Liver (tissue), 3 donors: ENCODE data around the gene TEX2.

Source experiments
- ATF3 ChIP-seq: IDR thresholded peaks from 2 replicates; pipeline ENCODE4 v1.6.1; 2016; ENCODE audit warnings: antibody characterized with exemption
- GABPA ChIP-seq, 2 donors: IDR thresholded peaks in 1 of 2; conservative IDR thresholded peaks in 1 of 2; 2 replicates each; pipeline ENCODE4 v1.6.1; 2016; ENCODE audit warnings: antibody characterized with exemption in 2 of 2, mild to moderate bottlenecking in 1 of 2, moderate library complexity in 1 of 2
- HNF4A ChIP-seq, 2 donors: conservative IDR thresholded peaks; 2 replicates each; pipeline ENCODE4 v1.6.1; 2016; ENCODE audit warnings: antibody characterized with exemption in 2 of 2, mild to moderate bottlenecking in 2 of 2
- JUND ChIP-seq, 2 donors: IDR thresholded peaks; 2 replicates each; pipeline ENCODE4 v1.6.1; 2016; ENCODE audit warnings: antibody characterized with exemption in 2 of 2
- MAX ChIP-seq: IDR thresholded peaks from 2 replicates; pipeline ENCODE4 v1.6.1; 2016; ENCODE audit warnings: antibody characterized with exemption
- RAD21 ChIP-seq, 2 donors: IDR thresholded peaks; 2 replicates each; pipeline ENCODE4 v1.6.1; 2016; ENCODE audit warnings: antibody characterized with exemption in 2 of 2, mild to moderate bottlenecking in 2 of 2
- RXRA ChIP-seq, 2 donors: IDR thresholded peaks; 2 replicates each; pipeline ENCODE4 v1.6.1; 2017 to 2018; ENCODE audit warnings: antibody characterized with exemption in 2 of 2, mild to moderate bottlenecking in 1 of 2
- SP1 ChIP-seq: IDR thresholded peaks from 2 replicates; pipeline ENCODE4 v1.6.1; 2018; ENCODE audit warnings: antibody characterized with exemption, mild to moderate bottlenecking
- TAF1 ChIP-seq: conservative IDR thresholded peaks from 2 replicates; pipeline ENCODE4 v1.6.1; 2016; ENCODE audit warnings: antibody characterized with exemption, mild to moderate bottlenecking
- YY1 ChIP-seq: IDR thresholded peaks from 2 replicates; pipeline ENCODE4 v1.6.1; 2016; ENCODE audit warnings: antibody characterized with exemption, mild to moderate bottlenecking
- ZBTB33 ChIP-seq: IDR thresholded peaks from 2 replicates; pipeline ENCODE4 v1.6.1; 2016; ENCODE audit warnings: antibody characterized with exemption
- TF ChIP-seq, protein P1 (sequence below): fragments of 150-350 bp; IDR thresholded peaks from 2 replicates; pipeline ENCODE4 v1.5.1; 2017; ENCODE audit warnings: improper control_type of control experiment, low read depth, low read length; ENCODE audit not compliant: missing input control
- TF ChIP-seq, protein P2 (sequence below): IDR thresholded peaks from 2 replicates; pipeline ENCODE4 v1.6.1; 2016; ENCODE audit warnings: antibody characterized with exemption, mild to moderate bottlenecking
- donor health status: healthy.
- donor health status: healthy.

GRCh38 chr17:64125937-64126336, 137.1 kb downstream of the TEX2 start:
- TF ChIP-seq, protein P1, sequence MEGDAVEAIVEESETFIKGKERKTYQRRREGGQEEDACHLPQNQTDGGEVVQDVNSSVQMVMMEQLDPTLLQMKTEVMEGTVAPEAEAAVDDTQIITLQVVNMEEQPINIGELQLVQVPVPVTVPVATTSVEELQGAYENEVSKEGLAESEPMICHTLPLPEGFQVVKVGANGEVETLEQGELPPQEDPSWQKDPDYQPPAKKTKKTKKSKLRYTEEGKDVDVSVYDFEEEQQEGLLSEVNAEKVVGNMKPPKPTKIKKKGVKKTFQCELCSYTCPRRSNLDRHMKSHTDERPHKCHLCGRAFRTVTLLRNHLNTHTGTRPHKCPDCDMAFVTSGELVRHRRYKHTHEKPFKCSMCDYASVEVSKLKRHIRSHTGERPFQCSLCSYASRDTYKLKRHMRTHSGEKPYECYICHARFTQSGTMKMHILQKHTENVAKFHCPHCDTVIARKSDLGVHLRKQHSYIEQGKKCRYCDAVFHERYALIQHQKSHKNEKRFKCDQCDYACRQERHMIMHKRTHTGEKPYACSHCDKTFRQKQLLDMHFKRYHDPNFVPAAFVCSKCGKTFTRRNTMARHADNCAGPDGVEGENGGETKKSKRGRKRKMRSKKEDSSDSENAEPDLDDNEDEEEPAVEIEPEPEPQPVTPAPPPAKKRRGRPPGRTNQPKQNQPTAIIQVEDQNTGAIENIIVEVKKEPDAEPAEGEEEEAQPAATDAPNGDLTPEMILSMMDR = no peak
- TF ChIP-seq ZBTB33 (no peak), TAF1 (no peak), JUND (IDR thresholded peaks at IDR 0.05) (no peak), RAD21 (IDR thresholded peaks at IDR 0.05) (no peak), ATF3 (no peak), YY1 (no peak), GABPA (IDR thresholded peaks at IDR 0.05 in 1 of 2, conservative IDR thresholded peaks at IDR 0.05 in 1 of 2) (no peak), MAX (no peak), RXRA (IDR thresholded peaks at IDR 0.05) (no peak), HNF4A (conservative IDR thresholded peaks at IDR 0.05) (no peak), SP1 (no peak)
- TF ChIP-seq, protein P2, sequence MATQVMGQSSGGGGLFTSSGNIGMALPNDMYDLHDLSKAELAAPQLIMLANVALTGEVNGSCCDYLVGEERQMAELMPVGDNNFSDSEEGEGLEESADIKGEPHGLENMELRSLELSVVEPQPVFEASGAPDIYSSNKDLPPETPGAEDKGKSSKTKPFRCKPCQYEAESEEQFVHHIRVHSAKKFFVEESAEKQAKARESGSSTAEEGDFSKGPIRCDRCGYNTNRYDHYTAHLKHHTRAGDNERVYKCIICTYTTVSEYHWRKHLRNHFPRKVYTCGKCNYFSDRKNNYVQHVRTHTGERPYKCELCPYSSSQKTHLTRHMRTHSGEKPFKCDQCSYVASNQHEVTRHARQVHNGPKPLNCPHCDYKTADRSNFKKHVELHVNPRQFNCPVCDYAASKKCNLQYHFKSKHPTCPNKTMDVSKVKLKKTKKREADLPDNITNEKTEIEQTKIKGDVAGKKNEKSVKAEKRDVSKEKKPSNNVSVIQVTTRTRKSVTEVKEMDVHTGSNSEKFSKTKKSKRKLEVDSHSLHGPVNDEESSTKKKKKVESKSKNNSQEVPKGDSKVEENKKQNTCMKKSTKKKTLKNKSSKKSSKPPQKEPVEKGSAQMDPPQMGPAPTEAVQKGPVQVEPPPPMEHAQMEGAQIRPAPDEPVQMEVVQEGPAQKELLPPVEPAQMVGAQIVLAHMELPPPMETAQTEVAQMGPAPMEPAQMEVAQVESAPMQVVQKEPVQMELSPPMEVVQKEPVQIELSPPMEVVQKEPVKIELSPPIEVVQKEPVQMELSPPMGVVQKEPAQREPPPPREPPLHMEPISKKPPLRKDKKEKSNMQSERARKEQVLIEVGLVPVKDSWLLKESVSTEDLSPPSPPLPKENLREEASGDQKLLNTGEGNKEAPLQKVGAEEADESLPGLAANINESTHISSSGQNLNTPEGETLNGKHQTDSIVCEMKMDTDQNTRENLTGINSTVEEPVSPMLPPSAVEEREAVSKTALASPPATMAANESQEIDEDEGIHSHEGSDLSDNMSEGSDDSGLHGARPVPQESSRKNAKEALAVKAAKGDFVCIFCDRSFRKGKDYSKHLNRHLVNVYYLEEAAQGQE = no peak
